ENCODE results near the gene DOCK9.

- no peak for TF ChIP-seq CTCF (IDR thresholded peaks at IDR 0.05)
- no peak for TF ChIP-seq POLR2A (IDR thresholded peaks at IDR 0.05)
Measured at GRCh38 chr13:98925949-98926348, 51.9 kb downstream of the DOCK9 start.

Measured in uterus (tissue), 2 donors.